PC-9 (cell line): ENCODE results near the gene POU3F1.

Experiments used
- CTCF ChIP-seq: fragments of 200-600 bp; sonication (generic); conservative IDR thresholded peaks from 2 replicates; pipeline ENCODE4 v1.6.1; 2017; ENCODE audit warnings: mixed run types, antibody characterized with exemption, mild to moderate bottlenecking, moderate library complexity
- EZH2 ChIP-seq: fragments of 200-600 bp; sonication (generic); IDR thresholded peaks from 2 replicates; pipeline ENCODE4 v1.8.0; 2017; ENCODE audit warnings: antibody characterized with exemption, low read depth

GRCh38 chr1:38074302-38074677 is 27.7 kb upstream of the POU3F1 start:
- TF ChIP-seq CTCF, result no peak
- TF ChIP-seq EZH2, result no peak
